ENCODE data around the gene RHBDL2. TPM values are rescaled to one million over a fixed set of nuclear protein-coding genes. Genes with fewer than 3 reads are reported as not detected.

Gene RHBDL2
- total RNA-seq, 1 experiment from 2014 or later = 7.1 TPM

GRCh38 chr1:38875811-38876210, 65.8 kb downstream of the RHBDL2 start:
- intact Hi-C loops (cut with micrococcal nuclease; ENCODE audit: unreplicated experiment) (loop anchor here (10.0 kb wide), 1 partner anchor 89 kb away; no protein-coding TSS in a partner anchor), in situ Hi-C loops (cut with HindIII; ENCODE audit: low pct_unique_long_range_greater_than_20kb, low sequenced_read_pairs) (no loop called here)
- TF ChIP-seq POLR2AphosphoS5 (IDR thresholded peaks at IDR 0.05; ENCODE audit: low read depth, low read length) (no peak), TCF7L2 (IDR thresholded peaks at IDR 0.05; ENCODE audit: low read depth, low read length) (no peak), SIN3A (IDR thresholded peaks at IDR 0.05; ENCODE audit: borderline replicate concordance, insufficient read depth, low read depth, low read length) (no peak), REST (IDR thresholded peaks at IDR 0.05; ENCODE audit: insufficient read depth in 1 of 2, low read depth in 2 of 2, low read length in 1 of 2) (no peak), CTCF (IDR thresholded peaks at IDR 0.05) (no peak)
- H3K4me1 ChIP-seq (ENCODE audit: control insufficient read depth, insufficient read depth, low read length) = peaks cover 18% of the 10 kb centered on the region
- CTCF ChIA-PET = interaction anchor here (0.6 kb wide), 1 partner anchor 30 kb away, joined by 4 read pairs; no protein-coding TSS in a partner anchor
- no peaks in the 10 kb centered on the region for H3K27me3 ChIP-seq (ENCODE audit: control insufficient read depth, insufficient read depth, low read length)
- DNase-seq (ENCODE audit: low read depth, low spot score) (no peak), ATAC-seq (no peak)
- no peak overlapping the region for H3K4me3 ChIP-seq (ENCODE audit: low read depth in 2 of 2, low read length in 2 of 2)
- no peak overlapping the region for H3K27ac ChIP-seq (ENCODE audit: low read length)
- peaks cover 3% of the 10 kb centered on the region for H3K36me3 ChIP-seq (ENCODE audit: control insufficient read depth, insufficient read depth, low read length)
- no TSS peak for BruUV-seq (replicated peaks)
- POLR2A ChIA-PET = interaction anchor here (0.5 to 0.7 kb wide), 2 partner anchors 15 to 159 kb away, joined by 5 to 7 read pairs; no protein-coding TSS in a partner anchor
- H3K9me3 ChIP-seq (ENCODE audit: control insufficient read depth, insufficient read depth, low read depth, low read length) = no peaks in the 10 kb centered on the region

GRCh38 chr1:38873027-38873969, 68.3 kb downstream of the RHBDL2 start, which contains the start of gene MYCBP:
Gene MYCBP, minus strand, starts transcription at chr1:38873348. Its CDS starts 43 bp downstream, at chr1:38873305.
- no peaks in the 10 kb centered on the region for H3K9me3 ChIP-seq (ENCODE audit: control insufficient read depth, insufficient read depth, low read depth, low read length)
- in situ Hi-C loops (cut with HindIII; ENCODE audit: low pct_unique_long_range_greater_than_20kb, low sequenced_read_pairs) = no loop called here
- H3K27ac ChIP-seq (ENCODE audit: low read length) = peak within 1 kb of the TSS; percentile 94
- no TSS peak for BruUV-seq (replicated peaks)
- intact Hi-C loops (cut with micrococcal nuclease; ENCODE audit: unreplicated experiment) = loop anchor here (10.0 kb wide), 1 partner anchor 92 kb away; no protein-coding TSS in a partner anchor
- H3K36me3 ChIP-seq (ENCODE audit: control insufficient read depth, insufficient read depth, low read length) = peaks cover 3% of the 10 kb centered on the region
- ChIA-PET CTCF (interaction anchor here (0.7 kb wide), 1 partner anchor 137 kb away, joined by 3 read pairs; no protein-coding TSS in a partner anchor), POLR2A (interaction anchor here (0.7 kb wide), 1 partner anchor 140 kb away, joined by 4 read pairs; no protein-coding TSS in a partner anchor)
- ATAC-seq (peak; percentile 100), DNase-seq (ENCODE audit: low read depth, low spot score) (peak; percentile 85)
- H3K27me3 ChIP-seq (ENCODE audit: control insufficient read depth, insufficient read depth, low read length) = no peaks in the 10 kb centered on the region
- H3K4me1 ChIP-seq (ENCODE audit: control insufficient read depth, insufficient read depth, low read length) = peaks cover 18% of the 10 kb centered on the region
- TF ChIP-seq REST (IDR thresholded peaks at IDR 0.05; ENCODE audit: insufficient read depth in 1 of 2, low read depth in 2 of 2, low read length in 1 of 2) (peak in 1 of 2 experiments; percentile 5; a peak in 1 of 4 replicates), CTCF (IDR thresholded peaks at IDR 0.05) (no peak), POLR2AphosphoS5 (IDR thresholded peaks at IDR 0.05; ENCODE audit: low read depth, low read length) (peak; percentile 94), SIN3A (IDR thresholded peaks at IDR 0.05; ENCODE audit: borderline replicate concordance, insufficient read depth, low read depth, low read length) (peak; percentile 89; the same call in 1 of the 2 replicates), TCF7L2 (IDR thresholded peaks at IDR 0.05; ENCODE audit: low read depth, low read length) (no peak; the same call in 1 of the 2 replicates)
- H3K4me3 ChIP-seq (ENCODE audit: low read depth in 2 of 2, low read length in 2 of 2) = peak within 1 kb of the TSS; percentile 86 to 96
